Tibial nerve (tissue), 4 donors: ENCODE data around the gene OR2S2.

Experiments
- EP300 ChIP-seq, 2 donors: sonication (generic); formaldehyde crosslinking; IDR thresholded peaks; one replicate each; pipeline ENCODE4 v1.6.1; 2017; ENCODE audit warnings: antibody characterized with exemption in 2 of 2, mild to moderate bottlenecking in 1 of 2
- POLR2A ChIP-seq, 2 donors: fragments of 450-650 bp; IDR thresholded peaks; one replicate each; pipeline ENCODE4 v1.6.1; 2017; ENCODE audit warnings: antibody characterized with exemption in 2 of 2, mild to moderate bottlenecking in 2 of 2, moderate library complexity in 2 of 2
- TF ChIP-seq, protein P1 (sequence below), 5 experiments: fragments of 200-600 bp in 3 of 5; fragments of 450-650 bp in 2 of 5; sonication (generic) in 3 of 5; IDR thresholded peaks; one replicate each; pipeline ENCODE4 v1.5.1; 2016 to 2019; ENCODE audit warnings: antibody characterized with exemption in 5 of 5, mild to moderate bottlenecking in 3 of 5, moderate library complexity in 2 of 5

DNA sequence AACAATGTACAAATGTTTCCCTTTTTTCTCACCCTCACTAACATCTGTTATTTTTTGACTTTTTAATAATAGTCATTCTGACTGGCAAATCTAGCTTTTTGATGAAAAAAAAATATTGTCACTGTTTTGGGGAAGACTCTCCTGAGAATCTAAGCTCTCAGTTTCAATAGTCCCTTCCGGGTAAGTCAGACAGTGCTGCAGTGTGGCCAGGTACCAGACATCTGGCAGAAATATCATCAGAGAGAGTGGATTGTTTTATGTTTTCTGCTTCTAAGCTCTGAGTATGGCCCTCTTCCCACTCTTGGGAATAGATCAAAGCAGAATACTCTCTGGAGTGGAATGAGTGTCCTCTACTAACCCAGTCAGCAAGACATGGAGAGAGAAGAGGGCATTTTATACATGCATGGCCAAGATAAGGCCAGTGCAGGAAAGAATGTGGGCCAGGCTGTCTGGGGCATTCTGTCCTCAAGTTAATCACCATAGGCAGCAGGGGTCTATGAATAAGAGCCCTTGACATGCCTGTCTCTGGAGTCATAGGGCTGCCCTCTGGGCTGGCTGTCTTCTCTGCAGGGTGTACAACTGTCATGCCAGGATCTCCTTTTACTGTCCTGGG, 38.5 kb upstream of the OR2S2 start:
- TF ChIP-seq, protein P1, sequence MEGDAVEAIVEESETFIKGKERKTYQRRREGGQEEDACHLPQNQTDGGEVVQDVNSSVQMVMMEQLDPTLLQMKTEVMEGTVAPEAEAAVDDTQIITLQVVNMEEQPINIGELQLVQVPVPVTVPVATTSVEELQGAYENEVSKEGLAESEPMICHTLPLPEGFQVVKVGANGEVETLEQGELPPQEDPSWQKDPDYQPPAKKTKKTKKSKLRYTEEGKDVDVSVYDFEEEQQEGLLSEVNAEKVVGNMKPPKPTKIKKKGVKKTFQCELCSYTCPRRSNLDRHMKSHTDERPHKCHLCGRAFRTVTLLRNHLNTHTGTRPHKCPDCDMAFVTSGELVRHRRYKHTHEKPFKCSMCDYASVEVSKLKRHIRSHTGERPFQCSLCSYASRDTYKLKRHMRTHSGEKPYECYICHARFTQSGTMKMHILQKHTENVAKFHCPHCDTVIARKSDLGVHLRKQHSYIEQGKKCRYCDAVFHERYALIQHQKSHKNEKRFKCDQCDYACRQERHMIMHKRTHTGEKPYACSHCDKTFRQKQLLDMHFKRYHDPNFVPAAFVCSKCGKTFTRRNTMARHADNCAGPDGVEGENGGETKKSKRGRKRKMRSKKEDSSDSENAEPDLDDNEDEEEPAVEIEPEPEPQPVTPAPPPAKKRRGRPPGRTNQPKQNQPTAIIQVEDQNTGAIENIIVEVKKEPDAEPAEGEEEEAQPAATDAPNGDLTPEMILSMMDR (IDR thresholded peaks at IDR 0.05), result no peak
- TF ChIP-seq POLR2A (IDR thresholded peaks at IDR 0.05) (no peak), EP300 (IDR thresholded peaks at IDR 0.05) (no peak)
